Pancreas (tissue), 10 donors: ENCODE data around the gene BOK. TPM values are rescaled to one million over a fixed set of nuclear protein-coding genes. Genes with fewer than 3 reads are reported as not detected.

Experiments
- ATAC-seq, 4 donors: fragments of 200-7000 bp; cut with Tn5 transposase; one replicate each; pipeline versions ENCODE4 v1.8.0 to v1.9.1; 2020; ENCODE audit warnings: mild to moderate bottlenecking in 4 of 4, moderate library complexity in 4 of 4
- DNase-seq, 6 donors: peaks; one replicate each; pipeline ENCODE4 v3.0.0-alpha.2; 2020
- FAIRE-seq: peaks from 2 replicates; lab custom pipeline; 2012; peaks lifted over from hg19 to GRCh38; lab: Jason Lieb, UNC
- H3K27ac ChIP-seq, 4 donors: fragments of 200-600 bp; sonication (generic); 1 replicate in 3 of 4; 2 replicates in 1 of 4; pipeline versions ENCODE4 v1.5.0 to v1.8.0; 2020
- H3K27me3 ChIP-seq, 4 donors: fragments of 200-600 bp; one replicate each; pipeline ENCODE4 v1.8.0; 2021
- H3K36me3 ChIP-seq, 3 donors: fragments of 200-600 bp; sonication (generic) in 1 of 3; one replicate each; pipeline versions ENCODE4 v1.5.0 to v1.8.0; 2020 to 2021
- H3K4me1 ChIP-seq, 3 donors: fragments of 200-600 bp; one replicate each; pipeline ENCODE4 v1.8.0; 2021
- H3K4me3 ChIP-seq, 4 donors: fragments of 200-600 bp; sonication (generic) in 2 of 4; one replicate each; pipeline versions ENCODE4 v1.5.0 to v1.8.0; 2020 to 2021
- H3K9me3 ChIP-seq, 4 donors: fragments of 200-600 bp; one replicate each; pipeline ENCODE4 v1.8.0; 2021
- CTCF ChIP-seq, 4 donors: fragments of 200-600 bp; sonication (generic) in 3 of 4; IDR thresholded peaks; one replicate each; pipeline versions ENCODE4 v1.5.0 to v1.8.0; 2021; ENCODE audit warnings: antibody characterized with exemption in 4 of 4
- WGBS, 2 donors: extraction: QIAGEN DNeasy Blood & Tissue Kit; methylation state at CpG; one replicate each; pipeline ENCODE4 v1.1.7; 2013; 5-methylcytosine and 5-hydroxymethylcytosine counted together
- intact Hi-C, 3 donors: fragments of 100-400 bp; cut with DNase I; formaldehyde crosslinking; loops; one replicate each; pipeline versions ENCODE4 v1.11.1 to v1.14.2; 2022
- polyA plus RNA-seq, 2 donors: library from polyadenylated mRNA; stranded (reverse); fragments of 200-250 nt; gene quantifications; one replicate each; pipeline ENCODE4 v1.2.3, GENCODE V29; 2013
- total RNA-seq, 6 donors: library from RNA; stranded (reverse); fragmentation: NEBNext Ultra II Directional in 4 of 6; extraction: Animal tissue kit (Norgen Biotek cat#: 25700) in 4 of 6; gene quantifications; one replicate each; pipeline versions ENCODE4 v1.2.1 to v1.2.4, GENCODE V29; 2021 to 2023
- donor health status: healthy with polysubstance abuse.
- donor health status: DM: no; HTN: no; CAD: no; lungs with moderate emphysema.
- donor health status: DM: no; HTN: no; CAD: no.
- donor health status: control.
- donor health status: control.
- donor health status: Bipolar disorder and iron deficiency.
- donor health status: DM: yes; HTN: yes; CAD: no.
- donor health status: DM: no; HTN: no; CAD: no.
- donor health status: DM: no; HTN: no; CAD: no.
- donor health status: DM: yes; HTN: yes; CAD: no.

Gene BOK
- total RNA-seq (10 to 100 TPM in 5 of 6 donors, 1 to 10 TPM in 1; 10.0 to 24.8 (median 12.6) TPM), polyA plus RNA-seq (10 to 100 TPM; 10.1 to 11.5 TPM)

- DNase-seq (peak; percentile 65 to 89 (median 78)), ATAC-seq (peak; percentile 68 to 74 (median 70)), FAIRE-seq (no peak)
- TF ChIP-seq CTCF (IDR thresholded peaks at IDR 0.05) = no peak
- intact Hi-C loops = no loop called here
- Histone ChIP-seq H3K4me3 (peak within 1 kb of the TSS; percentile 52 to 82 (median 56)), H3K27ac (peak within 1 kb of the TSS in 2 of 4 donors; percentile 58 to 67), H3K9me3 (no peaks in the 10 kb centered on the region), H3K27me3 (no peaks in the 10 kb centered on the region), H3K4me1 (peaks cover 0 to 10% (median 8%) of the 10 kb centered on the region in 3 donors), H3K36me3 (no peaks in the 10 kb centered on the region)
- WGBS, 2 donors = 1% methylated on average over 74 to 98 of the region's 98 CpGs
Measured at GRCh38 chr2:241558532-241559322, at the start of gene BOK. Gene BOK (plus strand): TSS chr2:241558745. CDS start chr2:241559484, 739 bp downstream.

- Histone ChIP-seq H3K36me3 (no peaks in the 10 kb centered on the region), H3K27me3 (no peaks in the 10 kb centered on the region), H3K4me3 (peak overlapping the region; percentile 60 to 94 (median 74)), H3K27ac (peak overlapping the region; percentile 65 to 91 (median 76)), H3K4me1 (peaks cover 14 to 30% (median 22%) of the 10 kb centered on the region in 3 donors), H3K9me3 (no peaks in the 10 kb centered on the region)
- no peak for TF ChIP-seq CTCF (IDR thresholded peaks at IDR 0.05)
- 21 to 24% methylated on average over 24 of the region's 24 CpGs for WGBS, 2 donors
- DNase-seq = peak in 3 of 6 donors; percentile 38 to 81 (median 56)
- FAIRE-seq = no peak
- ATAC-seq = no peak
- intact Hi-C loops = no loop called here
Measured at GRCh38 chr2:241509155-241509784, 49.3 kb upstream of the BOK start.

- FAIRE-seq = no peak
- peak in 3 of 4 donors; percentile 28 to 55 (median 34) for ATAC-seq
- H3K9me3 ChIP-seq = no peaks in the 10 kb centered on the region
- peak in 5 of 6 donors; percentile 64 to 78 (median 77) for DNase-seq
- H3K36me3 ChIP-seq = no peaks in the 10 kb centered on the region
- 34 to 43% methylated on average over 6 of the region's 6 CpGs for WGBS, 2 donors
- intact Hi-C loops = no loop called here
- TF ChIP-seq CTCF (IDR thresholded peaks at IDR 0.05) = no peak
- H3K4me3 ChIP-seq = no peak overlapping the region
- H3K4me1 ChIP-seq = peaks cover 14 to 29% (median 22%) of the 10 kb centered on the region in 3 donors
- H3K27me3 ChIP-seq = no peaks in the 10 kb centered on the region
- peak overlapping the region; percentile 40 to 91 (median 68) for H3K27ac ChIP-seq
Measured at GRCh38 chr2:241511091-241511741, 47.3 kb upstream of the BOK start.

- TF ChIP-seq CTCF (IDR thresholded peaks at IDR 0.05) = no peak
- no peak for ATAC-seq
- no peak for DNase-seq
- peaks cover 8 to 14% (median 14%) of the 10 kb centered on the region in 3 donors for H3K4me1 ChIP-seq
- no peak overlapping the region for H3K4me3 ChIP-seq
- 81 to 82% methylated on average over 5 of the region's 5 CpGs for WGBS, 2 donors
- H3K36me3 ChIP-seq = no peaks in the 10 kb centered on the region
- no peak for FAIRE-seq
- H3K27me3 ChIP-seq = no peaks in the 10 kb centered on the region
- intact Hi-C loops = no loop called here
- no peak overlapping the region for H3K27ac ChIP-seq
- no peaks in the 10 kb centered on the region for H3K9me3 ChIP-seq
Measured at GRCh38 chr2:241514553-241514952, 44.0 kb upstream of the BOK start.
